ENCODE data around the gene UNC5CL. TPM values are rescaled to one million over a fixed set of nuclear protein-coding genes. Genes with fewer than 3 reads are reported as not detected.

UNC5CL gene
- total and polyA plus RNA-seq, 9 of the 15 experiments (the other 6 are each of a cell fraction or from before 2014, with no cell fraction given), result 0.07 to 1.8 (median 0.62) TPM; not detected in 1

- Histone ChIP-seq H3K4me1 (replicated peaks in 1 of 2; ENCODE audit: control insufficient read depth in 2 of 2, insufficient read depth in 2 of 2, low read length in 2 of 2) (peaks cover 4 to 9% of the 10 kb centered on the region in 2 experiments; a peak in 3 of 5 replicates), H3K27ac (ENCODE audit: extremely low read depth, low read depth, low read length) (no peak overlapping the region), H3K27me3 (ENCODE audit: control insufficient read depth in 2 of 2, insufficient read depth in 2 of 2, low read length in 2 of 2) (peaks cover 0 to 13% of the 10 kb centered on the region in 2 experiments; a peak in 2 of 5 replicates), H4K20me1 (replicated peaks; ENCODE audit: control insufficient read depth, insufficient read depth, low read length) (peaks cover 7% of the 10 kb centered on the region; the same call in 1 of the 2 replicates), H3K9me1 (ENCODE audit: control insufficient read depth, insufficient read depth, low read length) (peaks cover 3% of the 10 kb centered on the region), H2AFZ (ENCODE audit: low read depth, low read length) (no peak overlapping the region), H3K79me2 (ENCODE audit: control insufficient read depth, insufficient read depth, low read length) (no peaks in the 10 kb centered on the region), H3K9ac (ENCODE audit: insufficient read depth in 1 of 2, low read depth in 2 of 2, low read length in 2 of 2) (no peak overlapping the region), H3K9me3 (replicated peaks; ENCODE audit: control insufficient read depth, insufficient read depth, low read depth, low read length) (no peaks in the 10 kb centered on the region), H3K4me3 (no peak overlapping the region), H3K4me2 (ENCODE audit: insufficient read depth, low read length) (no peak overlapping the region), H3K36me3 (ENCODE audit: control insufficient read depth, insufficient read depth, low read length) (no peaks in the 10 kb centered on the region)
- FAIRE-seq, result no peak
- intact Hi-C loops (cut with micrococcal nuclease), result no loop called here
- DNase-seq (ENCODE audit: extremely low read depth in 1 of 4, low spot score in 3 of 4), result no peak
- BruUV-seq (replicated peaks), result no TSS peak
- 0% methylated on average over 3 of the region's 3 CpGs for WGBS (ENCODE audit: insufficient coverage, low coverage, missing lambda C conversion rate)
- no peak for ATAC-seq
- ChIA-PET POLR2A (no interaction called here), CTCF (ENCODE audit: low intra/inter-chr PET ratio) (interaction anchor here (1.7 kb wide), 1 partner anchor 28 kb away, joined by 5 read pairs; no protein-coding TSS in a partner anchor)
- no peak for TF ChIP-seq RBM14 (IDR thresholded peaks at IDR 0.05; ENCODE audit: borderline replicate concordance, insufficient read depth, low read depth, low read length)
- no peak for TF ChIP-seq ZNF609 (CRISPR knock-in tag; IDR thresholded peaks at IDR 0.05; ENCODE audit: borderline replicate concordance)
- no peak for TF ChIP-seq ESRRA (IDR thresholded peaks at IDR 0.05; ENCODE audit: borderline replicate concordance, low read depth)
- in situ Hi-C loops (cut with MboI), result loop anchor here (25.0 kb wide), 1 partner anchor 1676 kb away; no protein-coding TSS in a partner anchor
Measured at GRCh38 chr6:41038205-41038604, 816 bp downstream of the UNC5CL start.

All from K562 (cell line).